PC-3 (cell line): Measurements from ENCODE around the gene MZT2B. TPM values are rescaled to one million over a fixed set of nuclear protein-coding genes. Genes with fewer than 3 reads are reported as not detected.
"Not testable (repeated sequence)": the region's sequence is repeated elsewhere in the genome, so short reads cannot be mapped to it uniquely, and the experiment has no call there.

Source experiments
- ATAC-seq: fragments of 200-7000 bp; cut with Tn5 transposase; 2 replicates; pipeline ENCODE4 v1.9.1; 2020; ENCODE audit warnings: mild to moderate bottlenecking, moderate library complexity
- BruUV-seq: library from RNA; stranded (reverse); fragments of 400-500 nt; replicated peaks from 2 replicates; lab custom pipeline; 2021; lab: Mats Ljungman, UMichigan
- CTCF ChIA-PET: fragments of 300-600 bp; sonication (Branson Sonifier 250); formaldehyde crosslinking; loops from one replicate; lab custom pipeline; 2022; ENCODE audit warnings: antibody characterized with exemption; lab: Charles Lee
- POLR2A ChIA-PET: fragments of 300-600 bp; sonication (Branson Sonifier 250); formaldehyde crosslinking; loops from one replicate; lab custom pipeline; 2022; ENCODE audit warnings: antibody characterized with exemption; ENCODE audit not compliant: unreplicated experiment; lab: Charles Lee
- DNase-seq: peaks from one replicate; pipeline ENCODE4 v3.0.0-alpha.2; 2015
- H2AFZ ChIP-seq: fragments of 300-600 bp; sonication (generic); 2 replicates; pipeline ENCODE4 v1.6.0; 2016; ENCODE audit warnings: antibody characterized with exemption, low read length
- H3F3A ChIP-seq: fragments of 300-600 bp; sonication (generic); one replicate; pipeline ENCODE4 v1.6.0; 2017; ENCODE audit warnings: antibody characterized with exemption, low read length, control low read depth, mild to moderate bottlenecking; ENCODE audit not compliant: unreplicated experiment
- H3K27ac ChIP-seq: fragments of 300-600 bp; sonication (generic); 2 replicates; pipeline ENCODE4 v1.5.1; 2016; ENCODE audit warnings: mild to moderate bottlenecking, low read length
- H3K27me3 ChIP-seq: fragments of 300-600 bp; sonication (generic); 2 replicates; pipeline ENCODE4 v1.6.1; 2016; ENCODE audit warnings: low read length, mixed read lengths
- H3K36me3 ChIP-seq: fragments of 300-600 bp; sonication (generic); 2 replicates; pipeline ENCODE4 v1.6.1; 2016; ENCODE audit warnings: low read depth, mixed run types, low read length, mixed read lengths
- H3K4me1 ChIP-seq: fragments of 300-600 bp; sonication (generic); 2 replicates; pipeline ENCODE4 v1.5.1; 2016; ENCODE audit warnings: low read length; ENCODE audit not compliant: insufficient read depth
- H3K4me2 ChIP-seq: fragments of 300-600 bp; sonication (generic); 2 replicates; pipeline ENCODE4 v1.6.0; 2016; ENCODE audit warnings: low read length
- H3K4me3 ChIP-seq: fragments of 300-600 bp; sonication (generic); 2 replicates; pipeline ENCODE4 v1.5.1; 2016; ENCODE audit warnings: mild to moderate bottlenecking, low read length, mixed read lengths
- H3K79me2 ChIP-seq: fragments of 300-600 bp; sonication (generic); 2 replicates; pipeline ENCODE4 v1.6.1; 2017; ENCODE audit warnings: low read length, mixed read lengths
- H3K9ac ChIP-seq: fragments of 300-600 bp; sonication (generic); 2 replicates; pipeline ENCODE4 v1.6.0; 2016; ENCODE audit warnings: mild to moderate bottlenecking, low read length
- H3K9me2 ChIP-seq: fragments of 300-600 bp; sonication (generic); replicated peaks from 2 replicates; pipeline ENCODE4 v1.6.1; 2016; ENCODE audit warnings: mixed run types, low read length, mixed read lengths
- H3K9me3 ChIP-seq: fragments of 300-600 bp; sonication (generic); 2 replicates; pipeline ENCODE4 v1.6.1; 2016; ENCODE audit warnings: low read length, mixed read lengths
- H4K20me1 ChIP-seq: fragments of 300-600 bp; sonication (generic); 2 replicates; pipeline ENCODE4 v1.6.1; 2016; ENCODE audit warnings: low read length, mixed read lengths
- EZH2 ChIP-seq: fragments of 300-600 bp; sonication (generic); IDR thresholded peaks from one replicate; pipeline ENCODE4 v1.6.1; 2017; ENCODE audit warnings: antibody characterized with exemption, mild to moderate bottlenecking, low read length; ENCODE audit not compliant: unreplicated experiment
- EZH2phosphoT487 ChIP-seq: fragments of 300-600 bp; sonication (generic); IDR thresholded peaks from 2 replicates; pipeline ENCODE4 v1.6.1; 2018; ENCODE audit warnings: mild to moderate bottlenecking, antibody characterized with exemption, low read length, borderline replicate concordance
- intact Hi-C: fragments of 100-400 bp; cut with micrococcal nuclease; formaldehyde crosslinking; loops from 2 replicates; pipeline ENCODE4 v1.9.0; 2023
- total RNA-seq: library from RNA; depleted of rRNA; stranded (reverse); fragments of >200 nt; gene quantifications from 2 replicates; pipeline ENCODE4 v1.2.3, GENCODE V29; 2014
- TF ChIP-seq, protein P1 (sequence below): fragments of 300-600 bp; sonication (generic); conservative IDR thresholded peaks from 2 replicates; pipeline ENCODE4 v1.5.1; 2017; ENCODE audit warnings: antibody characterized with exemption, low read depth, mild to moderate bottlenecking, low read length

MZT2B gene
- total RNA-seq, 1 experiment from 2014 or later, result 502 TPM

DNA sequence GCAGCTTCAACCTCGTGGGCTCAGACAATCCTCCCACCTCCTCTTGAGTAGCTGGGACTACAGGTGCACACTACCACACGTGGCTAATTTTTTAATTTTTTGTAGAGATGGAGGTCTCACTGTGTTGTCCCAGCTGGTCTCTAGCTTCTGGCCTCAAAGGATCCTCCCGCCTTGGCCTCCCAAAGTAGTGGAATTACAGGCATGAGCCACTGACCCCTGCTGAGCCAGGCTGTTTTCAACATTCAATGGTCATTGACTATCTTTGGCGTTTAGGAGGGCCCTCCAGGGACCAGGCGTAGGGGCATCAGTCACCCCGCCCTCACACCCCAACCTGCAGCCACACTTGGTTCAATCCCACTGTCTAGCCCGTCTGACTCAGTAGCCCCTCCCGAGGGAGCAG, 5.2 kb downstream of the MZT2B start:
- H2AFZ ChIP-seq, result no peak overlapping the region
- DNase-seq (no peak), ATAC-seq (no peak)
- peaks cover 24% of the 10 kb centered on the region for H3K79me2 ChIP-seq
- ChIA-PET CTCF (no interaction called here), POLR2A (no interaction called here)
- no peaks in the 10 kb centered on the region for H3K9me2 ChIP-seq
- BruUV-seq, result no TSS peak
- intact Hi-C loops, result no loop called here
- H3K36me3 ChIP-seq, result no peaks in the 10 kb centered on the region
- no peak for TF ChIP-seq EZH2phosphoT487
- TF ChIP-seq, protein P1, sequence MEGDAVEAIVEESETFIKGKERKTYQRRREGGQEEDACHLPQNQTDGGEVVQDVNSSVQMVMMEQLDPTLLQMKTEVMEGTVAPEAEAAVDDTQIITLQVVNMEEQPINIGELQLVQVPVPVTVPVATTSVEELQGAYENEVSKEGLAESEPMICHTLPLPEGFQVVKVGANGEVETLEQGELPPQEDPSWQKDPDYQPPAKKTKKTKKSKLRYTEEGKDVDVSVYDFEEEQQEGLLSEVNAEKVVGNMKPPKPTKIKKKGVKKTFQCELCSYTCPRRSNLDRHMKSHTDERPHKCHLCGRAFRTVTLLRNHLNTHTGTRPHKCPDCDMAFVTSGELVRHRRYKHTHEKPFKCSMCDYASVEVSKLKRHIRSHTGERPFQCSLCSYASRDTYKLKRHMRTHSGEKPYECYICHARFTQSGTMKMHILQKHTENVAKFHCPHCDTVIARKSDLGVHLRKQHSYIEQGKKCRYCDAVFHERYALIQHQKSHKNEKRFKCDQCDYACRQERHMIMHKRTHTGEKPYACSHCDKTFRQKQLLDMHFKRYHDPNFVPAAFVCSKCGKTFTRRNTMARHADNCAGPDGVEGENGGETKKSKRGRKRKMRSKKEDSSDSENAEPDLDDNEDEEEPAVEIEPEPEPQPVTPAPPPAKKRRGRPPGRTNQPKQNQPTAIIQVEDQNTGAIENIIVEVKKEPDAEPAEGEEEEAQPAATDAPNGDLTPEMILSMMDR, result no peak
- no peak for TF ChIP-seq EZH2
- no peak overlapping the region for H3K4me2 ChIP-seq
- no peak overlapping the region for H3K27ac ChIP-seq
- H3K9me3 ChIP-seq, result no peaks in the 10 kb centered on the region
- no peak overlapping the region for H3K4me3 ChIP-seq
- no peaks in the 10 kb centered on the region for H3K27me3 ChIP-seq
- no peaks in the 10 kb centered on the region for H3F3A ChIP-seq
- H3K9ac ChIP-seq, result no peak overlapping the region
- peaks cover 13% of the 10 kb centered on the region for H3K4me1 ChIP-seq
- H4K20me1 ChIP-seq, result no peaks in the 10 kb centered on the region

- H3F3A ChIP-seq, H2AFZ ChIP-seq, DNase-seq, H3K4me3 ChIP-seq, CTCF ChIA-PET, H3K4me2 ChIP-seq, intact Hi-C loops, BruUV-seq, H3K27me3 ChIP-seq, H3K27ac ChIP-seq, H4K20me1 ChIP-seq, ATAC-seq, H3K9ac ChIP-seq, POLR2A ChIA-PET, H3K36me3 ChIP-seq, H3K9me3 ChIP-seq, H3K9me2 ChIP-seq: not testable (repeated sequence)
- H3K4me1 ChIP-seq, result peaks cover 13% of the 10 kb centered on the region
- peaks cover 17% of the 10 kb centered on the region for H3K79me2 ChIP-seq
Observed at GRCh38 chr2:130187859-130188792, 6.1 kb downstream of the MZT2B start.

DNA sequence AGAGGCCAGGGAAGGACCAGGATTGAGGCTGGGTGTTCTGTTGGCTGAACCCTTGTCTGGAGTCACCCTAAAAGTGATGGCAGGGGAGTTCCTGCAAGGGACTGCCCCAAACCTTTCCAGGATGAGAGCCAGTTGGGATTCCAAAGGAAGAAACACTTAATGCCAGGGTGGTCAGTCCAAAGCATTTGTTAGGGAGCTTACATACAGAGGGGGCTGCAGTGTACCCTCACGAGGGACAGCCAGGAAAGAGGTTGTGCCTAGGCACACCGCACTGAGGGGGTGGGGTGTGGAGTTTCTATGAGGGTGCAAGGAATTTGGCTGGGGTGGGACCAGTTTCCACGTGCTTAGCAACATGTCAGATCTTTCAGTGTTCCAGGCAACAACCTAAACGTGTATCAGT, 6.9 kb downstream of the MZT2B start:
- CTCF ChIA-PET, result interaction anchor here (0.6 kb wide), 1 partner anchor 202 kb away, joined by 3 read pairs; no protein-coding TSS in a partner anchor
- BruUV-seq, H3K36me3 ChIP-seq, H2AFZ ChIP-seq, POLR2A ChIA-PET, H3K4me3 ChIP-seq, H3K4me1 ChIP-seq, H3K9me2 ChIP-seq, ATAC-seq, H3K27ac ChIP-seq, intact Hi-C loops, H3F3A ChIP-seq, DNase-seq, H3K27me3 ChIP-seq, H3K4me2 ChIP-seq, H4K20me1 ChIP-seq, H3K9ac ChIP-seq, H3K9me3 ChIP-seq, H3K79me2 ChIP-seq: not testable (repeated sequence)
